HG02678 (cell line): Measurements from ENCODE around the gene CENPM.

Experiments used
- ATAC-seq: cut with Tn5 transposase; IDR thresholded peaks from one replicate; pipeline ENCODE4 v1.9.1; 2021; ENCODE audit warnings: mild to moderate bottlenecking, moderate library complexity; ENCODE audit not compliant: unreplicated experiment

Gene CENPM

GRCh38 chr22:41933411-41934177, 13.4 kb downstream of the CENPM start:
- no peak for ATAC-seq

- ATAC-seq, result no peak
These were observed 14.6 kb downstream of the CENPM start for GRCh38 chr22:41932353-41932752.

GRCh38 chr22:41931701-41932269, 15.2 kb downstream of the CENPM start:
- no peak for ATAC-seq

GRCh38 chr22:41929418-41929810, 17.5 kb downstream of the CENPM start:
- ATAC-seq, result no peak

- ATAC-seq, result no peak
These were observed 18.1 kb downstream of the CENPM start for GRCh38 chr22:41928593-41929417.

GRCh38 chr22:41927813-41928212, 19.1 kb downstream of the CENPM start:
- no peak for ATAC-seq

GRCh38 chr22:41925783-41926460, 21.0 kb downstream of the CENPM start:
- peak; percentile 45 for ATAC-seq

GRCh38 chr22:41923595-41924276, 23.2 kb downstream of the CENPM start:
- ATAC-seq, result no peak

- ATAC-seq, result no peak
These were observed 23.9 kb downstream of the CENPM start for GRCh38 chr22:41922940-41923594.

- ATAC-seq, result no peak
These were observed 24.6 kb downstream of the CENPM start for GRCh38 chr22:41922328-41922727.

- ATAC-seq, result peak; percentile 17
These were observed 26.5 kb downstream of the CENPM start for GRCh38 chr22:41920271-41920976.

- ATAC-seq, result peak; percentile 57
These were observed 27.4 kb downstream of the CENPM start for GRCh38 chr22:41919357-41920224.

GRCh38 chr22:41917903-41918791, 28.8 kb downstream of the CENPM start:
- no peak for ATAC-seq

- ATAC-seq, result no peak
These were observed 29.5 kb downstream of the CENPM start for GRCh38 chr22:41917375-41917902.

GRCh38 chr22:41916745-41917358, 30.1 kb downstream of the CENPM start:
- ATAC-seq, result no peak

- ATAC-seq, result no peak
These were observed 31.0 kb downstream of the CENPM start for GRCh38 chr22:41915786-41916493.
